GM12801 (cell line): ENCODE measurements around the gene HRG.

Source experiments
- TF ChIP-seq, protein P1 (sequence below): IDR thresholded peaks from one replicate; pipeline ENCODE4 v1.5.1; 2011; ENCODE audit warnings: control low read depth; ENCODE audit not compliant: insufficient read length; ENCODE audit errors: extremely low read depth

The HRG gene

DNA sequence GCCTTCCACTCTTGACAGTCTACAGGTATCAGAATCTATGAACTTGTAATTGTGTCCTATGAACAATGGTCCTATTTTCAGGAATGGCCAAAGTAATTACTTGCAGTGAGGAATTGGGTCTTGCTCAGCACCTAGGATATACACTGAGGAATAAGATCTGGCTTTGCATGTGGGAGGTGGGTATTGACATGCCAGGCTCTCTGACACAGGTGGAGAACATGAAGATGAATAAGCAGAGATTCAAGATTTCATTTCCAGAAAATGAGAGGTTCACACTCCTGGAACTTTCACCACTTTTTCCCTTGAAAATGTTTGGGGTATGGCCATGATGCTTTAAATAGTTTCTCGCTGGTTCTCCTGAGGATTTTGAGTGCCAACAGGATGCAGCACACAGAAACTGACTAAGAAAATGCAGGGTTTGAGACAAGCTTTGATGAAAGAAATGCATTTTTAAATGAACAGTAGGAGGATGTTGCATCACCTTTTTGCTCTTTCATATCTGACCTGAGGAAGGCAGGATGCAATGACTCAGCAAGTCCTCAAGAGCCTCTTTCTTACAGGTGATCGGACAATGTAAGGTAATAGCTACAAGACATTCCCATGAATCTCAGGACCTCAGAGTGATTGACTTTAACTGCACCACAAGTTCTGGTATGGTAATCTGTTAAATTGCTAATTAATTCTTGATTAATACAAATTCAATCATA is 3.7 kb downstream of the HRG start:
- TF ChIP-seq, protein P1, sequence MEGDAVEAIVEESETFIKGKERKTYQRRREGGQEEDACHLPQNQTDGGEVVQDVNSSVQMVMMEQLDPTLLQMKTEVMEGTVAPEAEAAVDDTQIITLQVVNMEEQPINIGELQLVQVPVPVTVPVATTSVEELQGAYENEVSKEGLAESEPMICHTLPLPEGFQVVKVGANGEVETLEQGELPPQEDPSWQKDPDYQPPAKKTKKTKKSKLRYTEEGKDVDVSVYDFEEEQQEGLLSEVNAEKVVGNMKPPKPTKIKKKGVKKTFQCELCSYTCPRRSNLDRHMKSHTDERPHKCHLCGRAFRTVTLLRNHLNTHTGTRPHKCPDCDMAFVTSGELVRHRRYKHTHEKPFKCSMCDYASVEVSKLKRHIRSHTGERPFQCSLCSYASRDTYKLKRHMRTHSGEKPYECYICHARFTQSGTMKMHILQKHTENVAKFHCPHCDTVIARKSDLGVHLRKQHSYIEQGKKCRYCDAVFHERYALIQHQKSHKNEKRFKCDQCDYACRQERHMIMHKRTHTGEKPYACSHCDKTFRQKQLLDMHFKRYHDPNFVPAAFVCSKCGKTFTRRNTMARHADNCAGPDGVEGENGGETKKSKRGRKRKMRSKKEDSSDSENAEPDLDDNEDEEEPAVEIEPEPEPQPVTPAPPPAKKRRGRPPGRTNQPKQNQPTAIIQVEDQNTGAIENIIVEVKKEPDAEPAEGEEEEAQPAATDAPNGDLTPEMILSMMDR: no peak

DNA sequence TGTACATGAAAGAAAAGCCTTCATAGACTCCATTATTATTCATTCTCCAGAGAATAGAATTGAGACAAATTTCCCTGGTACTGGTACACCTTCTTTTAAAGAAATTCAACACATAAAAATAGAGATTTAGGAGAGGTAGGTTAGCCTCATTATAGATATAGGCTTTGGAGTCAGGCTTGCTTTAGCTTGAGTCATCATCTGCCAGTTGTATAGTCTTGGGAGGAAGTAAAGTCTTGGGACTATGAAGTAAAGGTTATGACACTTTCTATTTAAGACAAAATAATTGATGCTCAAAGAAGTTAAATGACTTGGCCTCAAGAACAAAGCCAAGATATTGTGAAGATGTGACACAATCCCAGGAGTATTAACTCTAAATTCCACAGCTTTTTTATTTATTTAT is 4.3 kb downstream of the HRG start:
- TF ChIP-seq, protein P1: no peak

DNA sequence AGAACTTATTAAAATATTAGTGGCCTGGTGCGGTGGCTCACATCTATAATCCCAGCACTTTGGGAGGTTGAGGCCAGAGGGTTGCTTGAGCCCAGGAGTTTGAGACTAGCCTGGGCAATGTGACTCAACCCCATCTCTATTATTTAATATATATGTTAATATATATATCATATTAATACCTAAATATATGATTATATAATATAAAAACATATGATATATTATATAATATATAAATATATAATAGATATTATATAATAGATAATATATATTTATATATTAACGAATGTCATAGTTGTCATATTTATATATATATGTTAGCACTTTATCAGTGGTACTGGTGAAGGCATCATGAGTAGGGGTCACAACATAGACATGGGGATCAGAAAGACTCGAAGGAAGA is 5.2 kb downstream of the HRG start:
- TF ChIP-seq, protein P1: no peak

DNA sequence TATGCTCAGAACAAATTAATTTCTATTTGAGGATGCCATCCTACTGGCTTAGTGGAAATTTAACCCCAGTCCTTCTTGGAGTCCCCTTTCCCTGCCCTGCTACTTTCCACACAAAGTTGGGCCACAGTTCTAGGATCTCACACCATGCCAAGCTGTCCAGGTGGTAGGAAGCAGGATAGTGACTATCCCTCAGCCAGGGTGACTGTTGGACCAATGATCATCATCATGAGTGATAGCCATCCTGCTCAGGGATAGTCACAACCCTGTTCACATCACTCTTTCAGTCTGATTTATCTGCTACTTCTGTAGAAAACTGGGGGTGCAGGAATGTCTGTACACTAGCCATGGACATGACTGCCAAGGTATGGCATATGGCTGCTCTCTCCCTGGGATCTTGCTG is 12.8 kb downstream of the HRG start:
- TF ChIP-seq, protein P1: no peak

DNA sequence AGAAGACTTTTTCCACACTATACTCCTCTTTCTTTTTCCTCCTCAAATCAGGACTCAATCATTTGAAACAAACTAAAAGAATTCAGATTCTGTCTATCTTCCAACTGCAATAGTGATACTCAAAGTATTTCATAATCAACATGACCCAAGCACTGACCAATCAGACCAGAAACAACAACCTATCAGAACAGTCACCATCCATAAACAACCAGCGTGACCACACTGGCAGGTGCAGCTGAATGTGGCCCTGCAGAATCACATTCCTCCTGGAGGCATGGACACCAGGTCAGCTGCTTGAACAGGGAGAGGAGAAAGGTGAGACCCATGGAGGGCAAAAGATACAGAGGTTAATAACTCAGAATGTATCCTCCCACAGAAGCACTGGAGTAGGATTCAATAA is 13.3 kb downstream of the HRG start:
- TF ChIP-seq, protein P1: no peak

DNA sequence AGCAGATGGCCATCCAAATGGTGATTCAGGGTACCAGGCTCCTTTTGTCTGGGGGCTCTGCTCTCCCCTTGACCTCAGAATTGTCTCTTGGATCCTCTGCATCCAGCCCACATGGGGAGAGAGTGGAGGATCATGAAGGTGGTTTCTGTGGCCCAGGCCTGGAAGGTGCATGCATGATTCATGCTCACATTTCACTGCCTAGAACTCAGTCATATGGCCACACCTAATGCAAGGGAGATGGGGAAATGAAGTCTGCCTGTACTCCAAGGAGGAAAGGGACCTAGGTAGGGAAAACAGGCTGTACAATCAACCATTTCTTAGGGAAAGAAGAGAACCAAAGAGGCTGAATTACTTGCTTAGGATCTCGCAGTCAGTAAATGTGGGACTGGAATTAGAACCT is 15.1 kb downstream of the HRG start:
- TF ChIP-seq, protein P1: no peak

DNA sequence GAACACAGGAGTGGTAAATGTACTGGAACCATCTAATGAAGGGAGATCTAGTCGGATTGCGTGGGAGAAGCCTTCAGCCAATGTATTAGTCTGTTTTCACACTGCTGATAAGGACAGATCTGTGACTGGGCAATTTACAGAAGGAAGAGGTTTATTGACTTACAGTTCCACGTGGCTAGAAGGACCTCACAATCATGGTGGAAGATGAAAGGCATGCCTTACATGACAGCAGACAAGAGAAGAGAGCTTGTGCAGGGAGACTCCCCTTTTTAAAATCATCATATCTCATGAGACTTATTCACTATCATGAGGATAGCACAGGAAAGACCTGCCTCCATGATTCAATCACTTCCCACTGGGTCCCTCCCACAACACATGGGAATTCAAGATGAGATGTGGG is 17.0 kb downstream of the HRG start:
- TF ChIP-seq, protein P1: no peak
